Measurements from ENCODE around the gene RAB24.

RAB24 gene

GRCh38 chr5:177350776-177351391 lies 47.4 kb upstream of the RAB24 start:
- ATAC-seq: no peak; the same call in 2 of the 3 replicates
- TF ChIP-seq, protein P1, sequence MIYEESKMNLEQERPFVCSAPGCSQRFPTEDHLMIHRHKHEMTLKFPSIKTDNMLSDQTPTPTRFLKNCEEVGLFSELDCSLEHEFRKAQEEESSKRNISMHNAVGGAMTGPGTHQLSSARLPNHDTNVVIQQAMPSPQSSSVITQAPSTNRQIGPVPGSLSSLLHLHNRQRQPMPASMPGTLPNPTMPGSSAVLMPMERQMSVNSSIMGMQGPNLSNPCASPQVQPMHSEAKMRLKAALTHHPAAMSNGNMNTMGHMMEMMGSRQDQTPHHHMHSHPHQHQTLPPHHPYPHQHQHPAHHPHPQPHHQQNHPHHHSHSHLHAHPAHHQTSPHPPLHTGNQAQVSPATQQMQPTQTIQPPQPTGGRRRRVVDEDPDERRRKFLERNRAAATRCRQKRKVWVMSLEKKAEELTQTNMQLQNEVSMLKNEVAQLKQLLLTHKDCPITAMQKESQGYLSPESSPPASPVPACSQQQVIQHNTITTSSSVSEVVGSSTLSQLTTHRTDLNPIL (CRISPR knock-in tag; IDR thresholded peaks at IDR 0.05; ENCODE audit: low read depth): no peak
- TF ChIP-seq BACH2 (CRISPR knock-in tag; IDR thresholded peaks at IDR 0.05; ENCODE audit: borderline replicate concordance): no peak
- no peak for TF ChIP-seq ISL1 (CRISPR knock-in tag; IDR thresholded peaks at IDR 0.05)
- no peak for TF ChIP-seq ESRRG (CRISPR knock-in tag; IDR thresholded peaks at IDR 0.05)
- TF ChIP-seq OSR1 (CRISPR knock-in tag; IDR thresholded peaks at IDR 0.05): no peak
- TF ChIP-seq CSDC2 (CRISPR knock-in tag; IDR thresholded peaks at IDR 0.05): no peak
- TF ChIP-seq, protein P2, sequence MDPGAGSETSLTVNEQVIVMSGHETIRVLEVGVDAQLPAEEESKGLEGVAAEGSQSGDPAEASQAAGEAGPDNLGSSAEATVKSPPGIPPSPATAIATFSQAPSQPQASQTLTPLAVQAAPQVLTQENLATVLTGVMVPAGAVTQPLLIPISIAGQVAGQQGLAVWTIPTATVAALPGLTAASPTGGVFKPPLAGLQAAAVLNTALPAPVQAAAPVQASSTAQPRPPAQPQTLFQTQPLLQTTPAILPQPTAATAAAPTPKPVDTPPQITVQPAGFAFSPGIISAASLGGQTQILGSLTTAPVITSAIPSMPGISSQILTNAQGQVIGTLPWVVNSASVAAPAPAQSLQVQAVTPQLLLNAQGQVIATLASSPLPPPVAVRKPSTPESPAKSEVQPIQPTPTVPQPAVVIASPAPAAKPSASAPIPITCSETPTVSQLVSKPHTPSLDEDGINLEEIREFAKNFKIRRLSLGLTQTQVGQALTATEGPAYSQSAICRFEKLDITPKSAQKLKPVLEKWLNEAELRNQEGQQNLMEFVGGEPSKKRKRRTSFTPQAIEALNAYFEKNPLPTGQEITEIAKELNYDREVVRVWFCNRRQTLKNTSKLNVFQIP (CRISPR knock-in tag; IDR thresholded peaks at IDR 0.05; ENCODE audit: borderline replicate concordance, low read depth): no peak
- TF ChIP-seq, protein P3, sequence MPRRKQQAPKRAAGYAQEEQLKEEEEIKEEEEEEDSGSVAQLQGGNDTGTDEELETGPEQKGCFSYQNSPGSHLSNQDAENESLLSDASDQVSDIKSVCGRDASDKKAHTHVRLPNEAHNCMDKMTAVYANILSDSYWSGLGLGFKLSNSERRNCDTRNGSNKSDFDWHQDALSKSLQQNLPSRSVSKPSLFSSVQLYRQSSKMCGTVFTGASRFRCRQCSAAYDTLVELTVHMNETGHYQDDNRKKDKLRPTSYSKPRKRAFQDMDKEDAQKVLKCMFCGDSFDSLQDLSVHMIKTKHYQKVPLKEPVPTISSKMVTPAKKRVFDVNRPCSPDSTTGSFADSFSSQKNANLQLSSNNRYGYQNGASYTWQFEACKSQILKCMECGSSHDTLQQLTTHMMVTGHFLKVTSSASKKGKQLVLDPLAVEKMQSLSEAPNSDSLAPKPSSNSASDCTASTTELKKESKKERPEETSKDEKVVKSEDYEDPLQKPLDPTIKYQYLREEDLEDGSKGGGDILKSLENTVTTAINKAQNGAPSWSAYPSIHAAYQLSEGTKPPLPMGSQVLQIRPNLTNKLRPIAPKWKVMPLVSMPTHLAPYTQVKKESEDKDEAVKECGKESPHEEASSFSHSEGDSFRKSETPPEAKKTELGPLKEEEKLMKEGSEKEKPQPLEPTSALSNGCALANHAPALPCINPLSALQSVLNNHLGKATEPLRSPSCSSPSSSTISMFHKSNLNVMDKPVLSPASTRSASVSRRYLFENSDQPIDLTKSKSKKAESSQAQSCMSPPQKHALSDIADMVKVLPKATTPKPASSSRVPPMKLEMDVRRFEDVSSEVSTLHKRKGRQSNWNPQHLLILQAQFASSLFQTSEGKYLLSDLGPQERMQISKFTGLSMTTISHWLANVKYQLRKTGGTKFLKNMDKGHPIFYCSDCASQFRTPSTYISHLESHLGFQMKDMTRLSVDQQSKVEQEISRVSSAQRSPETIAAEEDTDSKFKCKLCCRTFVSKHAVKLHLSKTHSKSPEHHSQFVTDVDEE (CRISPR knock-in tag; IDR thresholded peaks at IDR 0.05): no peak
- no peak for TF ChIP-seq RARB (CRISPR knock-in tag; IDR thresholded peaks at IDR 0.05)
- TF ChIP-seq ZC3H10 (CRISPR knock-in tag; IDR thresholded peaks at IDR 0.05): no peak
- TF ChIP-seq TCF4 (CRISPR knock-in tag; IDR thresholded peaks at IDR 0.05; ENCODE audit: borderline replicate concordance): no peak
- TF ChIP-seq PPARA (CRISPR knock-in tag; IDR thresholded peaks at IDR 0.05; ENCODE audit: borderline replicate concordance): no peak
- TF ChIP-seq GLIS3 (CRISPR knock-in tag; IDR thresholded peaks at IDR 0.05): no peak
- TF ChIP-seq ZFP3 (CRISPR knock-in tag; IDR thresholded peaks at IDR 0.05): no peak
- TF ChIP-seq, protein P4, sequence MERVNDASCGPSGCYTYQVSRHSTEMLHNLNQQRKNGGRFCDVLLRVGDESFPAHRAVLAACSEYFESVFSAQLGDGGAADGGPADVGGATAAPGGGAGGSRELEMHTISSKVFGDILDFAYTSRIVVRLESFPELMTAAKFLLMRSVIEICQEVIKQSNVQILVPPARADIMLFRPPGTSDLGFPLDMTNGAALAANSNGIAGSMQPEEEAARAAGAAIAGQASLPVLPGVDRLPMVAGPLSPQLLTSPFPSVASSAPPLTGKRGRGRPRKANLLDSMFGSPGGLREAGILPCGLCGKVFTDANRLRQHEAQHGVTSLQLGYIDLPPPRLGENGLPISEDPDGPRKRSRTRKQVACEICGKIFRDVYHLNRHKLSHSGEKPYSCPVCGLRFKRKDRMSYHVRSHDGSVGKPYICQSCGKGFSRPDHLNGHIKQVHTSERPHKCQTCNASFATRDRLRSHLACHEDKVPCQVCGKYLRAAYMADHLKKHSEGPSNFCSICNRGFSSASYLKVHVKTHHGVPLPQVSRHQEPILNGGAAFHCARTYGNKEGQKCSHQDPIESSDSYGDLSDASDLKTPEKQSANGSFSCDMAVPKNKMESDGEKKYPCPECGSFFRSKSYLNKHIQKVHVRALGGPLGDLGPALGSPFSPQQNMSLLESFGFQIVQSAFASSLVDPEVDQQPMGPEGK (CRISPR knock-in tag; IDR thresholded peaks at IDR 0.05; ENCODE audit: borderline replicate concordance): no peak
- no peak for TF ChIP-seq ARNTL (CRISPR knock-in tag; IDR thresholded peaks at IDR 0.05; ENCODE audit: borderline replicate concordance, low read depth)
- TF ChIP-seq, protein P5, sequence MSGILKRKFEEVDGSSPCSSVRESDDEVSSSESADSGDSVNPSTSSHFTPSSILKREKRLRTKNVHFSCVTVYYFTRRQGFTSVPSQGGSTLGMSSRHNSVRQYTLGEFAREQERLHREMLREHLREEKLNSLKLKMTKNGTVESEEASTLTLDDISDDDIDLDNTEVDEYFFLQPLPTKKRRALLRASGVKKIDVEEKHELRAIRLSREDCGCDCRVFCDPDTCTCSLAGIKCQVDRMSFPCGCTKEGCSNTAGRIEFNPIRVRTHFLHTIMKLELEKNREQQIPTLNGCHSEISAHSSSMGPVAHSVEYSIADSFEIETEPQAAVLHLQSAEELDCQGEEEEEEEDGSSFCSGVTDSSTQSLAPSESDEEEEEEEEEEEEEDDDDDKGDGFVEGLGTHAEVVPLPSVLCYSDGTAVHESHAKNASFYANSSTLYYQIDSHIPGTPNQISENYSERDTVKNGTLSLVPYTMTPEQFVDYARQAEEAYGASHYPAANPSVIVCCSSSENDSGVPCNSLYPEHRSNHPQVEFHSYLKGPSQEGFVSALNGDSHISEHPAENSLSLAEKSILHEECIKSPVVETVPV (CRISPR knock-in tag; IDR thresholded peaks at IDR 0.05): no peak
- TF ChIP-seq SNAI2 (CRISPR knock-in tag; IDR thresholded peaks at IDR 0.05): no peak
- no peak for TF ChIP-seq TOX (CRISPR knock-in tag; IDR thresholded peaks at IDR 0.05; ENCODE audit: borderline replicate concordance)

- TF ChIP-seq BACH2 (CRISPR knock-in tag; IDR thresholded peaks at IDR 0.05; ENCODE audit: borderline replicate concordance) (no peak), ISL1 (CRISPR knock-in tag; IDR thresholded peaks at IDR 0.05) (no peak), ZFP30 (CRISPR knock-in tag; IDR thresholded peaks at IDR 0.05) (no peak), CSDC2 (CRISPR knock-in tag; IDR thresholded peaks at IDR 0.05) (no peak), OSR1 (CRISPR knock-in tag; IDR thresholded peaks at IDR 0.05) (no peak), TCF4 (CRISPR knock-in tag; IDR thresholded peaks at IDR 0.05; ENCODE audit: borderline replicate concordance) (no peak), ZC3H10 (CRISPR knock-in tag; IDR thresholded peaks at IDR 0.05) (no peak), ARNTL (CRISPR knock-in tag; IDR thresholded peaks at IDR 0.05; ENCODE audit: borderline replicate concordance, low read depth) (no peak), TOX (CRISPR knock-in tag; IDR thresholded peaks at IDR 0.05; ENCODE audit: borderline replicate concordance) (no peak), GLIS3 (CRISPR knock-in tag; IDR thresholded peaks at IDR 0.05) (no peak), SNAI2 (CRISPR knock-in tag; IDR thresholded peaks at IDR 0.05) (no peak), ZNF70 (CRISPR knock-in tag; IDR thresholded peaks at IDR 0.05) (no peak), PPARA (CRISPR knock-in tag; IDR thresholded peaks at IDR 0.05; ENCODE audit: borderline replicate concordance) (no peak), ZNF565 (CRISPR knock-in tag; conservative IDR thresholded peaks at IDR 0.05; ENCODE audit: low read depth) (no peak), ESRRG (CRISPR knock-in tag; IDR thresholded peaks at IDR 0.05) (no peak)
- TF ChIP-seq, protein P5 (CRISPR knock-in tag; IDR thresholded peaks at IDR 0.05): no peak
- ATAC-seq: no peak
Observed at GRCh38 chr5:177349762-177350161, 46.2 kb upstream of the RAB24 start.

All from SK-N-SH treated with all-trans-retinoic acid at 6 μM for 48 hours (cell line).